B cell (primary cell): ENCODE measurements around the gene TBX10. TPM values are rescaled to one million over a fixed set of nuclear protein-coding genes. Genes with fewer than 3 reads are reported as not detected.

Experiments
- ATAC-seq: fragments of 200-7000 bp; cut with Tn5 transposase; one replicate; pipeline ENCODE4 v1.10.0; 2021; ENCODE audit warnings: low read depth, mild to moderate bottlenecking, moderate number of reproducible peaks, moderate library complexity
- CTCF ChIA-PET: fragments of 350-600 bp; sonication (Branson Sonifier 250); formaldehyde crosslinking; loops from one replicate; lab custom pipeline; 2021; ENCODE audit warnings: antibody characterized with exemption, inconsistent platforms; lab: Charles Lee
- POLR2A ChIA-PET: fragments of 350-600 bp; sonication (Branson Sonifier 250); formaldehyde crosslinking; loops from one replicate; lab custom pipeline; 2021; ENCODE audit warnings: antibody characterized with exemption; lab: Charles Lee
- DNase-seq: peaks from one replicate; pipeline ENCODE4 v3.0.0; 2013
- H2AFZ ChIP-seq: 2 replicates; pipeline ENCODE4 v1.6.1; 2012; ENCODE audit warnings: mild to moderate bottlenecking, low read depth, low read length; ENCODE audit not compliant: insufficient read depth, poor library complexity, severe bottlenecking
- H3K27ac ChIP-seq, 2 donors: 1 replicate in 1 of 2; 2 replicates in 1 of 2; pipeline ENCODE4 v1.5.1; 2012 to 2013; ENCODE audit warnings: low read length in 2 of 2, mild to moderate bottlenecking in 2 of 2, moderate library complexity in 1 of 2
- H3K27me3 ChIP-seq, 4 experiments: fragments of 200-600 bp in 1 of 4; sonication (generic) in 1 of 4; replicated peaks in 1 of 4; 1 replicate in 2 of 4; 2 replicates in 2 of 4; pipeline versions ENCODE4 v1.6.1 to v1.7.0; 2013 to 2016; ENCODE audit warnings: low read length in 3 of 4, mild to moderate bottlenecking in 2 of 4, mixed read lengths in 1 of 4, moderate library complexity in 1 of 4; ENCODE audit not compliant: insufficient read depth in 4 of 4, control insufficient read depth in 3 of 4; ENCODE audit errors: control extremely low read depth in 1 of 4
- H3K36me3 ChIP-seq, 2 experiments: replicated peaks in 1 of 2; 1 replicate in 1 of 2; 2 replicates in 1 of 2; pipeline versions ENCODE4 v1.6.1 to v1.7.1; 2013; ENCODE audit warnings: low read length in 1 of 2; ENCODE audit not compliant: insufficient read depth in 2 of 2, control insufficient read depth in 1 of 2; ENCODE audit errors: control extremely low read depth in 1 of 2, extremely low read depth in 1 of 2
- H3K4me1 ChIP-seq, 2 donors: fragments of 200-600 bp in 1 of 2; sonication (generic) in 1 of 2; 1 replicate in 1 of 2; 2 replicates in 1 of 2; pipeline versions ENCODE4 v1.5.1 to v1.6.1; 2013 to 2017; ENCODE audit warnings: low read length in 2 of 2; ENCODE audit not compliant: control insufficient read depth in 2 of 2, insufficient read depth in 2 of 2
- H3K4me2 ChIP-seq: replicated peaks from 2 replicates; pipeline ENCODE3; 2012; ENCODE audit warnings: mild to moderate bottlenecking, low read depth, low read length; ENCODE audit not compliant: poor library complexity, severe bottlenecking
- H3K4me3 ChIP-seq, 5 experiments: fragments of 200-600 bp in 1 of 5; sonication (generic) in 1 of 5; 1 replicate in 3 of 5; 2 replicates in 2 of 5; pipeline versions ENCODE4 v1.5.1 to v1.7.0; 2011 to 2016; ENCODE audit warnings: low read length in 4 of 5, mild to moderate bottlenecking in 4 of 5, low read depth in 2 of 5, control low read depth in 1 of 5, moderate library complexity in 1 of 5; ENCODE audit not compliant: insufficient read depth in 1 of 5; ENCODE audit errors: control extremely low read depth in 1 of 5, extremely low read depth in 1 of 5
- H3K79me2 ChIP-seq: fragments of 200-600 bp; sonication (generic); one replicate; pipeline ENCODE4 v1.6.0; 2016; ENCODE audit warnings: low read length; ENCODE audit not compliant: control insufficient read depth, insufficient read depth
- H3K9ac ChIP-seq: fragments of 200-600 bp; sonication (generic); 2 replicates; pipeline ENCODE4 v1.6.1; 2017; ENCODE audit warnings: mild to moderate bottlenecking, low read length, moderate library complexity
- H3K9me3 ChIP-seq, 3 donors: one replicate each; pipeline versions ENCODE4 v1.6.1 to v1.7.1; 2013; ENCODE audit warnings: low read length in 2 of 3; ENCODE audit not compliant: control insufficient read depth in 2 of 3, insufficient read depth in 1 of 3; ENCODE audit errors: control extremely low read depth in 1 of 3
- H4K20me1 ChIP-seq: 2 replicates; pipeline ENCODE4 v1.6.0; 2012; ENCODE audit warnings: mild to moderate bottlenecking, low read length; ENCODE audit not compliant: insufficient read depth, control insufficient read depth, poor library complexity, severe bottlenecking
- H3K27ac Mint-ChIP-seq: one replicate; pipeline ENCODE4 v1.8.0; 2021; ENCODE audit warnings: mixed read lengths
- H3K27me3 Mint-ChIP-seq: one replicate; pipeline ENCODE4 v1.8.0; 2021; ENCODE audit warnings: mixed read lengths
- H3K4me1 Mint-ChIP-seq: one replicate; pipeline ENCODE4 v1.8.0; 2021; ENCODE audit warnings: mixed read lengths
- H3K4me3 Mint-ChIP-seq: one replicate; pipeline ENCODE4 v1.8.0; 2021; ENCODE audit warnings: mixed read lengths
- H3K9me3 Mint-ChIP-seq: one replicate; pipeline ENCODE4 v1.8.0; 2022; ENCODE audit warnings: mixed read lengths; ENCODE audit not compliant: insufficient read depth
- CTCF ChIP-seq: fragments of 200-600 bp; IDR thresholded peaks from one replicate; pipeline ENCODE4 v1.8.0; 2022; ENCODE audit warnings: antibody characterized with exemption, mild to moderate bottlenecking
- EZH2 ChIP-seq: IDR thresholded peaks from 2 replicates; pipeline ENCODE4 v1.6.1; 2012; ENCODE audit warnings: borderline replicate concordance, low read depth, mild to moderate bottlenecking, moderate library complexity, low read length; ENCODE audit not compliant: insufficient read depth, poor library complexity, severe bottlenecking
- WGBS: methylation state at CpG from one replicate; pipeline ENCODE4 v1.1.5; 2013; ENCODE audit warnings: missing lambda C conversion rate; ENCODE audit not compliant: insufficient coverage; 5-methylcytosine and 5-hydroxymethylcytosine counted together
- intact Hi-C: fragments of 100-400 bp; cut with micrococcal nuclease; formaldehyde crosslinking; loops from one replicate; pipeline ENCODE4 v1.10.0; 2022
- polyA plus RNA-seq: library from polyadenylated mRNA; depleted of rRNA; stranded (reverse); fragments of >200 nt; gene quantifications from 2 replicates; pipeline ENCODE4 v1.2.3, GENCODE V29; 2012
- total RNA-seq, 2 donors: library from RNA; stranded (reverse); fragments of 120-200 nt in 1 of 2; gene quantifications; 1 replicate in 1 of 2; 2 replicates in 1 of 2; pipeline versions ENCODE4 v1.2.3 to v1.2.4, GENCODE V29; 2013 to 2022

TBX10 gene
- total and polyA plus RNA-seq, 2 donors (not counting 1 experiment from before 2014, with no cell fraction given), result not detected

- Mint-ChIP-seq H3K4me1 (peaks cover 11% of the 10 kb centered on the region), H3K27ac (no peak overlapping the region), H3K4me3 (no peak overlapping the region), H3K9me3 (no peaks in the 10 kb centered on the region), H3K27me3 (peaks cover 4% of the 10 kb centered on the region)
- Histone ChIP-seq H4K20me1 (no peaks in the 10 kb centered on the region), H3K4me1 (peaks cover 6 to 8% of the 10 kb centered on the region in 2 donors), H3K9me3 (no peaks in the 10 kb centered on the region), H2AFZ (no peak overlapping the region), H3K4me2 (no peak overlapping the region), H3K36me3 (no peaks in the 10 kb centered on the region), H3K79me2 (no peaks in the 10 kb centered on the region), H3K27me3 (peaks cover 0 to 14% (median 3%) of the 10 kb centered on the region in 4 experiments), H3K27ac (no peak overlapping the region), H3K4me3 (no peak overlapping the region), H3K9ac (no peak overlapping the region)
- intact Hi-C loops, result no loop called here
- ATAC-seq (no peak), DNase-seq (no peak)
- WGBS, result 60% methylated on average over 3 of the region's 6 CpGs
- ChIA-PET POLR2A (no interaction called here), CTCF (interaction anchor here (0.8 to 5.3 kb wide), 3 partner anchors 10 to 51 kb away, joined by 4 to 50 read pairs (median 13); partner anchors contain the start of gene ACY3)
- no peak for TF ChIP-seq CTCF
- TF ChIP-seq EZH2, result no peak
Measured at GRCh38 chr11:67636962-67637361, 2.6 kb downstream of the TBX10 start.

DNA sequence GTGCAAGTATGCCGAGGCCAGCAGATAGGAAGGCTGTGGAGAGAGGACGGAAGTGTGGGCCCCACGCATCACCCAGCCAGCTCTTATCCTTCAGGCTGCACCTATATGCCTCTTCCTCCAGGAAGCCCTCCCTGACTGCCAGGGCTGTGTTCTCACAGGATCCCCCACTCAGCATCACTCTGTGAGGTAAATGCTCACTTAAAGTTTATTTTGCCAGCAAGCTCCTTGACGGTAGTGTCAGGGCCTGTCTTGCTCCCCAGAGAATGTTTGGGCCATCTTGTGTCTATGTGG is 4.4 kb downstream of the TBX10 start:
- Histone ChIP-seq H2AFZ (no peak overlapping the region), H3K9me3 (no peaks in the 10 kb centered on the region), H4K20me1 (no peaks in the 10 kb centered on the region), H3K4me1 (peaks cover 9 to 14% of the 10 kb centered on the region in 2 donors), H3K9ac (no peak overlapping the region), H3K79me2 (no peaks in the 10 kb centered on the region), H3K27me3 (peaks cover 0 to 6% (median 3%) of the 10 kb centered on the region in 4 experiments), H3K36me3 (no peaks in the 10 kb centered on the region), H3K4me3 (no peak overlapping the region), H3K27ac (no peak overlapping the region), H3K4me2 (no peak overlapping the region)
- CTCF ChIA-PET, result interaction anchor here (0.6 to 5.3 kb wide), 4 partner anchors 12 to 468 kb away, joined by 5 to 50 read pairs (median 10); partner anchors contain the start of gene ACY3
- Mint-ChIP-seq H3K27ac (no peak overlapping the region), H3K4me3 (no peak overlapping the region), H3K4me1 (peaks cover 18% of the 10 kb centered on the region), H3K9me3 (no peaks in the 10 kb centered on the region), H3K27me3 (peaks cover 2% of the 10 kb centered on the region)
- POLR2A ChIA-PET, result interaction anchor here (1.1 kb wide), 1 partner anchor 21 kb away, joined by 4 read pairs; no protein-coding TSS in a partner anchor
- ATAC-seq (no peak), DNase-seq (no peak)
- TF ChIP-seq EZH2, result no peak
- no peak for TF ChIP-seq CTCF
- 88% methylated on average over 3 of the region's 4 CpGs for WGBS
- intact Hi-C loops, result no loop called here
